Vagina (tissue), 2 donors: Measurements from ENCODE around the gene CCDC17.

Experiments
- CTCF ChIP-seq, 3 experiments: fragments of 450-650 bp in 2 of 3; fragments of 200-600 bp in 1 of 3; sonication (generic) in 1 of 3; IDR thresholded peaks; one replicate each; pipeline ENCODE4 v1.5.1; 2017 to 2019; ENCODE audit warnings: antibody characterized with exemption in 3 of 3, mild to moderate bottlenecking in 2 of 3, moderate library complexity in 2 of 3
- POLR2A ChIP-seq, 2 donors: fragments of 450-650 bp; IDR thresholded peaks; one replicate each; pipeline ENCODE4 v1.6.1; 2017; ENCODE audit warnings: antibody characterized with exemption in 2 of 2, mild to moderate bottlenecking in 2 of 2, moderate library complexity in 2 of 2
- POLR2AphosphoS5 ChIP-seq, 2 donors: sonication (generic); formaldehyde crosslinking; IDR thresholded peaks; one replicate each; pipeline ENCODE4 v1.9.0; 2017; ENCODE audit warnings: antibody characterized with exemption in 2 of 2, mild to moderate bottlenecking in 2 of 2, low read depth in 1 of 2; ENCODE audit not compliant: insufficient read depth in 1 of 2

- TF ChIP-seq POLR2A (IDR thresholded peaks at IDR 0.05) (no peak), CTCF (IDR thresholded peaks at IDR 0.05) (no peak), POLR2AphosphoS5 (IDR thresholded peaks at IDR 0.05; ENCODE audit: insufficient read depth in 1 of 2, low read depth in 1 of 2) (no peak)
Observed at GRCh38 chr1:45615885-45616284, 8.0 kb downstream of the CCDC17 start.
